Sigmoid colon (tissue), 7 donors: ENCODE measurements around the gene WNT9A. TPM values are rescaled to one million over a fixed set of nuclear protein-coding genes. Genes with fewer than 3 reads are reported as not detected.

Experiments
- DNase-seq: peaks from one replicate; pipeline ENCODE4 v3.0.0-alpha.2; 2019
- H3K27ac ChIP-seq, 4 donors: fragments of 200-600 bp; sonication (generic); one replicate each; pipeline ENCODE4 v1.5.1; 2016 to 2019; ENCODE audit warnings: mild to moderate bottlenecking in 1 of 4
- H3K27me3 ChIP-seq, 3 donors: fragments of 200-600 bp; sonication (generic); one replicate each; pipeline ENCODE4 v1.5.1; 2019; ENCODE audit warnings: mild to moderate bottlenecking in 1 of 3
- H3K36me3 ChIP-seq, 4 donors: fragments of 200-600 bp; sonication (generic); one replicate each; pipeline ENCODE4 v1.5.1; 2016 to 2019
- H3K4me1 ChIP-seq, 4 donors: fragments of 200-600 bp; sonication (generic); one replicate each; pipeline ENCODE4 v1.5.1; 2017 to 2019
- H3K4me3 ChIP-seq, 4 donors: fragments of 200-600 bp; sonication (generic); one replicate each; pipeline ENCODE4 v1.5.1; 2017 to 2019; ENCODE audit warnings: mild to moderate bottlenecking in 2 of 4, moderate library complexity in 1 of 4
- H3K9me3 ChIP-seq, 4 donors: fragments of 200-600 bp in 3 of 4; sonication (generic) in 3 of 4; one replicate each; pipeline versions ENCODE4 v1.5.1 to v1.6.1; 2013 to 2019
- CTCF ChIP-seq, 4 experiments: fragments of 450-650 bp in 3 of 4; fragments of 200-600 bp in 1 of 4; IDR thresholded peaks; one replicate each; pipeline ENCODE4 v1.5.1; 2016 to 2019; ENCODE audit warnings: antibody characterized with exemption in 4 of 4, mild to moderate bottlenecking in 3 of 4, moderate library complexity in 2 of 4
- EP300 ChIP-seq, 4 donors: sonication (generic); formaldehyde crosslinking; IDR thresholded peaks; one replicate each; pipeline ENCODE4 v1.6.1; 2017; ENCODE audit warnings: antibody characterized with exemption in 4 of 4
- POLR2A ChIP-seq, 2 donors: fragments of 450-650 bp; IDR thresholded peaks; one replicate each; pipeline ENCODE4 v1.6.1; 2016; ENCODE audit warnings: antibody characterized with exemption in 2 of 2, mild to moderate bottlenecking in 2 of 2, moderate library complexity in 2 of 2
- POLR2AphosphoS5 ChIP-seq, 4 donors: sonication (generic); formaldehyde crosslinking; IDR thresholded peaks; one replicate each; pipeline ENCODE4 v1.6.1; 2017; ENCODE audit warnings: antibody characterized with exemption in 4 of 4
- WGBS, 2 donors: extraction: QIAGEN DNeasy Blood & Tissue Kit; methylation state at CpG; one replicate each; pipeline ENCODE4 v1.1.7; 2013; 5-methylcytosine and 5-hydroxymethylcytosine counted together
- intact Hi-C: fragments of 100-400 bp; cut with DNase I; formaldehyde crosslinking; loops from one replicate; pipeline ENCODE4 v1.15.1; 2023
- polyA plus RNA-seq, 3 donors: library from polyadenylated mRNA; stranded (reverse); fragments of 200-250 nt; gene quantifications; one replicate each; pipeline ENCODE4 v1.2.3, GENCODE V29; 2013
- total RNA-seq, 4 donors: library from RNA; depleted of rRNA; stranded (reverse); fragments of >200 nt; gene quantifications; one replicate each; pipeline ENCODE4 v1.1.0, GENCODE V29; 2016
- donor health status: healthy with polysubstance abuse.
- donor health status: Bipolar disorder and iron deficiency.
- donor health status: healthy.

Gene WNT9A
- total and polyA plus RNA-seq, 7 donors: 0.23 to 25.5 (median 6.4) TPM

GRCh38 chr1:227944090-227944930 lies 3.4 kb downstream of the WNT9A start:
- peaks cover 7 to 91% (median 89%) of the 10 kb centered on the region in 4 donors for H3K4me1 ChIP-seq
- H3K27me3 ChIP-seq: no peaks in the 10 kb centered on the region
- no peak for TF ChIP-seq CTCF (IDR thresholded peaks at IDR 0.05)
- peak in 1 of 2 donors; percentile 14 for TF ChIP-seq POLR2A (IDR thresholded peaks at IDR 0.05)
- TF ChIP-seq POLR2AphosphoS5 (IDR thresholded peaks at IDR 0.05): peak; percentile 93 to 98 (median 94)
- TF ChIP-seq EP300 (IDR thresholded peaks at IDR 0.05): peak; percentile 92 to 100 (median 98)
- peak overlapping the region in 3 of 4 donors; percentile 16 to 39 (median 23) for H3K4me3 ChIP-seq
- no peaks in the 10 kb centered on the region for H3K36me3 ChIP-seq
- intact Hi-C loops: no loop called here
- WGBS, 2 donors: 82 to 90% methylated on average over 24 of the region's 24 CpGs
- peak; percentile 96 for DNase-seq
- peak overlapping the region; percentile 84 to 97 (median 93) for H3K27ac ChIP-seq
- no peaks in the 10 kb centered on the region for H3K9me3 ChIP-seq

- intact Hi-C loops: no loop called here
- H3K27ac ChIP-seq: peak overlapping the region; percentile 84 to 97 (median 93)
- H3K4me1 ChIP-seq: peaks cover 7 to 91% (median 90%) of the 10 kb centered on the region in 4 donors
- H3K27me3 ChIP-seq: no peaks in the 10 kb centered on the region
- H3K36me3 ChIP-seq: no peaks in the 10 kb centered on the region
- peak overlapping the region in 3 of 4 donors; percentile 16 to 39 (median 23) for H3K4me3 ChIP-seq
- peak; percentile 63 for DNase-seq
- TF ChIP-seq EP300 (IDR thresholded peaks at IDR 0.05) (no peak), POLR2AphosphoS5 (IDR thresholded peaks at IDR 0.05) (peak in 1 of 4 donors; percentile 17), POLR2A (IDR thresholded peaks at IDR 0.05) (no peak)
- 87 to 93% methylated on average over 12 of the region's 12 CpGs for WGBS, 2 donors
- no peaks in the 10 kb centered on the region for H3K9me3 ChIP-seq
Observed at GRCh38 chr1:227943381-227944089, 4.2 kb downstream of the WNT9A start.

- 88 to 91% methylated on average over 8 of the region's 8 CpGs for WGBS, 2 donors
- Histone ChIP-seq H3K27me3 (no peaks in the 10 kb centered on the region), H3K27ac (peak overlapping the region in 3 of 4 donors; percentile 91 to 97 (median 95)), H3K9me3 (no peaks in the 10 kb centered on the region), H3K4me3 (peak overlapping the region in 3 of 4 donors; percentile 16 to 39 (median 23)), H3K36me3 (no peaks in the 10 kb centered on the region), H3K4me1 (peaks cover 7 to 88% (median 86%) of the 10 kb centered on the region in 4 donors)
- TF ChIP-seq CTCF (IDR thresholded peaks at IDR 0.05): no peak
- TF ChIP-seq POLR2A (IDR thresholded peaks at IDR 0.05): no peak
- no peak for TF ChIP-seq EP300 (IDR thresholded peaks at IDR 0.05)
- TF ChIP-seq POLR2AphosphoS5 (IDR thresholded peaks at IDR 0.05): no peak
- peak; percentile 63 for DNase-seq
- intact Hi-C loops: loop anchor here (1.0 kb wide), 1 partner anchor 54 kb away; no protein-coding TSS in a partner anchor
Observed at GRCh38 chr1:227942716-227943261, 4.9 kb downstream of the WNT9A start.

- H3K27me3 ChIP-seq: no peaks in the 10 kb centered on the region
- peak overlapping the region in 3 of 4 donors; percentile 91 to 97 (median 95) for H3K27ac ChIP-seq
- no peaks in the 10 kb centered on the region for H3K36me3 ChIP-seq
- no peaks in the 10 kb centered on the region for H3K9me3 ChIP-seq
- peak; percentile 68 for DNase-seq
- intact Hi-C loops: loop anchor here (1.0 kb wide), 1 partner anchor 54 kb away; no protein-coding TSS in a partner anchor
- TF ChIP-seq EP300 (IDR thresholded peaks at IDR 0.05) (no peak), CTCF (IDR thresholded peaks at IDR 0.05) (peak in 1 of 4 experiments; percentile 25), POLR2AphosphoS5 (IDR thresholded peaks at IDR 0.05) (no peak), POLR2A (IDR thresholded peaks at IDR 0.05) (no peak)
- peaks cover 7 to 86% (median 84%) of the 10 kb centered on the region in 4 donors for H3K4me1 ChIP-seq
- H3K4me3 ChIP-seq: peak overlapping the region in 3 of 4 donors; percentile 16 to 39 (median 23)
- 73 to 81% methylated on average over 15 of the region's 15 CpGs for whole genome bisulfite sequencing, 2 donors
Observed at GRCh38 chr1:227942021-227942715, 5.6 kb downstream of the WNT9A start.
